Liver (tissue), 9 donors: Measurements from ENCODE around the gene AP1S1. TPM values are rescaled to one million over a fixed set of nuclear protein-coding genes. Genes with fewer than 3 reads are reported as not detected.

Experiments used
- DNase-seq: peaks from one replicate; pipeline ENCODE4 v3.0.0-alpha.2; 2017; ENCODE audit warnings: low spot score
- H3K27ac ChIP-seq, 2 donors: one replicate each; pipeline ENCODE4 v1.7.0; 2013; ENCODE audit warnings: inconsistent platforms in 2 of 2, low read length in 2 of 2, control low read depth in 1 of 2, low read depth in 1 of 2, mild to moderate bottlenecking in 1 of 2
- H3K27me3 ChIP-seq, 4 donors: one replicate each; pipeline versions ENCODE4 v1.6.1 to v1.7.0; 2013; ENCODE audit warnings: low read length in 3 of 4, inconsistent platforms in 1 of 4, mild to moderate bottlenecking in 1 of 4, moderate library complexity in 1 of 4; ENCODE audit not compliant: control insufficient read depth in 4 of 4, insufficient read depth in 4 of 4
- H3K36me3 ChIP-seq, 4 donors: one replicate each; pipeline versions ENCODE4 v1.6.1 to v1.7.0; 2013; ENCODE audit warnings: low read length in 3 of 4, mild to moderate bottlenecking in 3 of 4, low read depth in 1 of 4, moderate library complexity in 1 of 4; ENCODE audit not compliant: control insufficient read depth in 4 of 4, insufficient read depth in 3 of 4
- H3K4me1 ChIP-seq, 4 donors: one replicate each; pipeline versions ENCODE4 v1.6.1 to v1.7.0; 2013; ENCODE audit warnings: low read length in 3 of 4, mild to moderate bottlenecking in 3 of 4, moderate library complexity in 1 of 4; ENCODE audit not compliant: control insufficient read depth in 4 of 4, insufficient read depth in 4 of 4
- H3K4me3 ChIP-seq, 3 donors: one replicate each; pipeline versions ENCODE4 v1.6.1 to v1.7.0; 2013; ENCODE audit warnings: low read length in 3 of 3, control low read depth in 1 of 3, low read depth in 1 of 3, mild to moderate bottlenecking in 1 of 3
- H3K9ac ChIP-seq, 2 donors: one replicate each; pipeline ENCODE4 v1.7.0; 2013; ENCODE audit warnings: low read length in 2 of 2, mild to moderate bottlenecking in 2 of 2, moderate library complexity in 2 of 2, control low read depth in 1 of 2, low read depth in 1 of 2
- H3K9me3 ChIP-seq, 4 donors: one replicate each; pipeline versions ENCODE4 v1.6.1 to v1.7.0; 2013; ENCODE audit warnings: low read length in 3 of 4; ENCODE audit not compliant: control insufficient read depth in 4 of 4
- FOXA1 ChIP-seq: IDR thresholded peaks from 2 replicates; pipeline ENCODE4 v1.6.1; 2016; ENCODE audit warnings: antibody characterized with exemption
- GABPA ChIP-seq, 2 donors: IDR thresholded peaks in 1 of 2; conservative IDR thresholded peaks in 1 of 2; 2 replicates each; pipeline ENCODE4 v1.6.1; 2016; ENCODE audit warnings: antibody characterized with exemption in 2 of 2, mild to moderate bottlenecking in 1 of 2, moderate library complexity in 1 of 2
- HNF4G ChIP-seq: IDR thresholded peaks from 2 replicates; pipeline ENCODE4 v1.6.1; 2016; ENCODE audit warnings: antibody characterized with exemption
- JUND ChIP-seq, 2 donors: IDR thresholded peaks; 2 replicates each; pipeline ENCODE4 v1.6.1; 2016; ENCODE audit warnings: antibody characterized with exemption in 2 of 2
- NR2F2 ChIP-seq: IDR thresholded peaks from 2 replicates; pipeline ENCODE4 v1.6.1; 2016; ENCODE audit warnings: antibody characterized with exemption
- RAD21 ChIP-seq, 2 donors: IDR thresholded peaks; 2 replicates each; pipeline ENCODE4 v1.6.1; 2016; ENCODE audit warnings: antibody characterized with exemption in 2 of 2, mild to moderate bottlenecking in 2 of 2
- SP1 ChIP-seq: IDR thresholded peaks from 2 replicates; pipeline ENCODE4 v1.6.1; 2018; ENCODE audit warnings: antibody characterized with exemption, mild to moderate bottlenecking
- TAF1 ChIP-seq: conservative IDR thresholded peaks from 2 replicates; pipeline ENCODE4 v1.6.1; 2016; ENCODE audit warnings: antibody characterized with exemption, mild to moderate bottlenecking
- YY1 ChIP-seq: IDR thresholded peaks from 2 replicates; pipeline ENCODE4 v1.6.1; 2016; ENCODE audit warnings: antibody characterized with exemption, mild to moderate bottlenecking
- WGBS: extraction: QIAGEN DNeasy Blood & Tissue Kit; methylation state at CpG from one replicate; pipeline ENCODE4 v1.1.7; 2013; 5-methylcytosine and 5-hydroxymethylcytosine counted together
- polyA plus RNA-seq, 2 donors: library from polyadenylated mRNA; stranded (reverse) in 1 of 2; unstranded in 1 of 2; fragments of 200-250 nt in 1 of 2; fragments of >200 nt in 1 of 2; fragmentation: Nextera tagmentation in 1 of 2; extraction: Ambion mirVana in 1 of 2; gene quantifications; one replicate each; pipeline versions ENCODE4 v1.2.1 to v1.2.3, GENCODE V29; 2013 to 2015
- total RNA-seq, 2 donors: library from RNA; depleted of rRNA; stranded (reverse); fragments of >200 nt; gene quantifications; one replicate each; pipeline ENCODE4 v1.2.3, GENCODE V29; 2014
- TF ChIP-seq, protein P1 (sequence below): IDR thresholded peaks from 2 replicates; pipeline ENCODE4 v1.6.1; 2016; ENCODE audit warnings: antibody characterized with exemption
- TF ChIP-seq, protein P2 (sequence below): IDR thresholded peaks from 2 replicates; pipeline ENCODE4 v1.6.1; 2016; ENCODE audit warnings: antibody characterized with exemption
- TF ChIP-seq, protein P3 (sequence below): IDR thresholded peaks from 2 replicates; pipeline ENCODE4 v1.6.1; 2016; ENCODE audit warnings: antibody characterized with exemption, mild to moderate bottlenecking
- TF ChIP-seq, protein P4 (sequence below): fragments of 150-350 bp; IDR thresholded peaks from 2 replicates; pipeline ENCODE4 v1.5.1; 2017; ENCODE audit warnings: improper control_type of control experiment, low read depth, low read length; ENCODE audit not compliant: missing input control
- TF ChIP-seq, protein P5 (sequence below): IDR thresholded peaks from 2 replicates; pipeline ENCODE4 v1.6.1; 2016; ENCODE audit warnings: antibody characterized with exemption
- donor health status: healthy.
- donor health status: healthy.
- donor health status: healthy.
- donor health status: healthy.
- donor health status: healthy.

Gene AP1S1
- total and polyA plus RNA-seq, 4 donors, result 13.8 to 25.7 (median 22.0) TPM

DNA sequence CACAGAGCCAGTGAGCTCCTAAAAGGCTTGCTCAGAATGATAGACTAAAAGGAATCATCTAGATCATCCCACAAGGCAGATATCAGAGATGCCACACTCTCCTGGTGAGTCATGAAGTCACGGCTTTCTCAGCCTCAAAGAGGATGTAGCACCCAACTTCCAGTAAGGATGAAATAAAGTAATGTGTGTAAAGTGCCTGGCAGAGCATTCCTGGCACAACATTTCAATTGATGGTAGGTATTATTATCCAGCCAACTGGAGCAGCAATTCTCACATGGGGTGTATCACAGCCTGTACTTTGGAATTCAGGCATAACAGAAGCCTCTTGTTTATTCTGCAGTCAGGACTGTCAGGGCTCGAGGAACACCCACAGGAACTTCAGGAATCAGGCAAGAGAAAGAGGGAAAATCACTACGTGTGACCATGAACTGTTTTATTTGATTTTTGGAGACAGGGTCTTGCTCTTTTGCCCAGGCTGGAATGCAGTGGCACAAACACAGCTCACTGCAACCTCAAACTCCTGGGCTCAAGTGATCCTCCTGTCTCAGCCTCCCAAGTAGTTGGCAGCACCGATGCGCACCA lies 31.1 kb downstream of the AP1S1 start:
- no peaks in the 10 kb centered on the region for H3K4me1 ChIP-seq
- TF ChIP-seq SP1, result no peak
- TF ChIP-seq, protein P1, sequence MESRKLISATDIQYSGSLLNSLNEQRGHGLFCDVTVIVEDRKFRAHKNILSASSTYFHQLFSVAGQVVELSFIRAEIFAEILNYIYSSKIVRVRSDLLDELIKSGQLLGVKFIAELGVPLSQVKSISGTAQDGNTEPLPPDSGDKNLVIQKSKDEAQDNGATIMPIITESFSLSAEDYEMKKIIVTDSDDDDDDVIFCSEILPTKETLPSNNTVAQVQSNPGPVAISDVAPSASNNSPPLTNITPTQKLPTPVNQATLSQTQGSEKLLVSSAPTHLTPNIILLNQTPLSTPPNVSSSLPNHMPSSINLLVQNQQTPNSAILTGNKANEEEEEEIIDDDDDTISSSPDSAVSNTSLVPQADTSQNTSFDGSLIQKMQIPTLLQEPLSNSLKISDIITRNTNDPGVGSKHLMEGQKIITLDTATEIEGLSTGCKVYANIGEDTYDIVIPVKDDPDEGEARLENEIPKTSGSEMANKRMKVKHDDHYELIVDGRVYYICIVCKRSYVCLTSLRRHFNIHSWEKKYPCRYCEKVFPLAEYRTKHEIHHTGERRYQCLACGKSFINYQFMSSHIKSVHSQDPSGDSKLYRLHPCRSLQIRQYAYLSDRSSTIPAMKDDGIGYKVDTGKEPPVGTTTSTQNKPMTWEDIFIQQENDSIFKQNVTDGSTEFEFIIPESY, result no peak
- TF ChIP-seq, protein P2, sequence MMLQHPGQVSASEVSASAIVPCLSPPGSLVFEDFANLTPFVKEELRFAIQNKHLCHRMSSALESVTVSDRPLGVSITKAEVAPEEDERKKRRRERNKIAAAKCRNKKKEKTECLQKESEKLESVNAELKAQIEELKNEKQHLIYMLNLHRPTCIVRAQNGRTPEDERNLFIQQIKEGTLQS, result no peak
- peaks cover 0 to 3% (median 0%) of the 10 kb centered on the region in 4 donors for H3K36me3 ChIP-seq
- H3K9me3 ChIP-seq, result no peaks in the 10 kb centered on the region
- DNase-seq, result no peak
- WGBS, result 61% methylated on average over 5 of the region's 5 CpGs
- no peak overlapping the region for H3K27ac ChIP-seq
- no peak overlapping the region for H3K9ac ChIP-seq
- peaks cover 0 to 4% (median under 1%) of the 10 kb centered on the region in 4 donors for H3K27me3 ChIP-seq
- no peak overlapping the region for H3K4me3 ChIP-seq

DNA sequence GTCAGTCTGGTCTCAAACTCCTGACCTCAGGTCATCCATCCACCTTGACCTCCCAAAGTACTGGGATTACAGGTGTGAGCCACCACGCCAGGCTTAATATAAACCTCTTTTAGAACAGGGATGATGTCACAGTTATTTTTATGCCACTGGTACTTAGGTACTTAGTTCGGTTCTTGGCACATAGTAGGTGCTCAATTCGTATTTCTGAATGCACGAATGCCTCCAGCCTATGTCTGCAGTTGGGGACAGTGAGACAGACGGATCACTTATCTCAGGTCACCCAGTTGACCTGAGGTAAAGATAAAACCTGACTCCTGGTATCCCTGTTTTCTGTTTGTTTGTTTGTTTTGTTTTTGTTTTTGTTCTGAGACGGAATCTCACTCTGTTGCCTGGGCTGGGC lies 31.9 kb downstream of the AP1S1 start:
- TF ChIP-seq HNF4G (no peak), JUND (IDR thresholded peaks at IDR 0.05) (no peak), NR2F2 (no peak), GABPA (IDR thresholded peaks at IDR 0.05 in 1 of 2, conservative IDR thresholded peaks at IDR 0.05 in 1 of 2) (no peak)
- TF ChIP-seq, protein P3, sequence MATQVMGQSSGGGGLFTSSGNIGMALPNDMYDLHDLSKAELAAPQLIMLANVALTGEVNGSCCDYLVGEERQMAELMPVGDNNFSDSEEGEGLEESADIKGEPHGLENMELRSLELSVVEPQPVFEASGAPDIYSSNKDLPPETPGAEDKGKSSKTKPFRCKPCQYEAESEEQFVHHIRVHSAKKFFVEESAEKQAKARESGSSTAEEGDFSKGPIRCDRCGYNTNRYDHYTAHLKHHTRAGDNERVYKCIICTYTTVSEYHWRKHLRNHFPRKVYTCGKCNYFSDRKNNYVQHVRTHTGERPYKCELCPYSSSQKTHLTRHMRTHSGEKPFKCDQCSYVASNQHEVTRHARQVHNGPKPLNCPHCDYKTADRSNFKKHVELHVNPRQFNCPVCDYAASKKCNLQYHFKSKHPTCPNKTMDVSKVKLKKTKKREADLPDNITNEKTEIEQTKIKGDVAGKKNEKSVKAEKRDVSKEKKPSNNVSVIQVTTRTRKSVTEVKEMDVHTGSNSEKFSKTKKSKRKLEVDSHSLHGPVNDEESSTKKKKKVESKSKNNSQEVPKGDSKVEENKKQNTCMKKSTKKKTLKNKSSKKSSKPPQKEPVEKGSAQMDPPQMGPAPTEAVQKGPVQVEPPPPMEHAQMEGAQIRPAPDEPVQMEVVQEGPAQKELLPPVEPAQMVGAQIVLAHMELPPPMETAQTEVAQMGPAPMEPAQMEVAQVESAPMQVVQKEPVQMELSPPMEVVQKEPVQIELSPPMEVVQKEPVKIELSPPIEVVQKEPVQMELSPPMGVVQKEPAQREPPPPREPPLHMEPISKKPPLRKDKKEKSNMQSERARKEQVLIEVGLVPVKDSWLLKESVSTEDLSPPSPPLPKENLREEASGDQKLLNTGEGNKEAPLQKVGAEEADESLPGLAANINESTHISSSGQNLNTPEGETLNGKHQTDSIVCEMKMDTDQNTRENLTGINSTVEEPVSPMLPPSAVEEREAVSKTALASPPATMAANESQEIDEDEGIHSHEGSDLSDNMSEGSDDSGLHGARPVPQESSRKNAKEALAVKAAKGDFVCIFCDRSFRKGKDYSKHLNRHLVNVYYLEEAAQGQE, result no peak
- H3K27me3 ChIP-seq, result no peaks in the 10 kb centered on the region

DNA sequence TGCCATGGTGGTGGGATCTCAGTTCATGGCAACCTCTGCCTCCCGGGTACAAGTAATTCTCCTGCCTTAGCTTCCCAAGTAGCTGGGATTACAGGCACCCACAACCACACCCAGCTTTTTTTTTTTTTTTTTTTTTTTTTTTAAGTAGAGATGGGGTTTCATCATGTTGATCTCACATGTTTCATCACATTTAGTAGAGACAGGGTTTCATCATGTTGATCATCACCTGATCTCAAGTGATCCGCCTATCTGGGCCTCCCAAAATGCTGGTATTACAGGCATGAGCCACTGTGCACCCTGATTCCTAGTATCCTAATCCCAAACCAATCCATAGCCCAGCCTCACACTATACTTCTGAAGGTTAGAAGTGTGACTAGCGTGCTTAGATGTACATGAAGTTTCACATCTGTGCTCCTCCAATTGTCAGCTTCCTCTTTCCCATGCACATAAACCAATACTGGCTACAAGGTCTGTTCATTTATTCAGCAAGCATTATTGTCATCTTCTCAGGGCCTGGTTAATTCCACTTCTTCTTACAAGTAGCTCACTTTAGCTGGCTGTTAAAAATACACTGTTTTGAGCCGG lies 32.7 kb downstream of the AP1S1 start:
- WGBS, result 85% methylated on average over 4 of the region's 4 CpGs
- H3K27ac ChIP-seq, result no peak overlapping the region
- no peaks in the 10 kb centered on the region for H3K27me3 ChIP-seq
- no peak overlapping the region for H3K4me3 ChIP-seq
- DNase-seq, result no peak
- H3K36me3 ChIP-seq, result peaks cover 0 to 3% (median 0%) of the 10 kb centered on the region in 4 donors
- no peaks in the 10 kb centered on the region for H3K4me1 ChIP-seq
- no peaks in the 10 kb centered on the region for H3K9me3 ChIP-seq
- H3K9ac ChIP-seq, result no peak overlapping the region
- TF ChIP-seq NR2F2 (no peak), TAF1 (no peak), HNF4G (no peak), YY1 (no peak), RAD21 (IDR thresholded peaks at IDR 0.05) (no peak), FOXA1 (no peak), GABPA (IDR thresholded peaks at IDR 0.05 in 1 of 2, conservative IDR thresholded peaks at IDR 0.05 in 1 of 2) (no peak)
- TF ChIP-seq, protein P2, result no peak
- TF ChIP-seq, protein P4, sequence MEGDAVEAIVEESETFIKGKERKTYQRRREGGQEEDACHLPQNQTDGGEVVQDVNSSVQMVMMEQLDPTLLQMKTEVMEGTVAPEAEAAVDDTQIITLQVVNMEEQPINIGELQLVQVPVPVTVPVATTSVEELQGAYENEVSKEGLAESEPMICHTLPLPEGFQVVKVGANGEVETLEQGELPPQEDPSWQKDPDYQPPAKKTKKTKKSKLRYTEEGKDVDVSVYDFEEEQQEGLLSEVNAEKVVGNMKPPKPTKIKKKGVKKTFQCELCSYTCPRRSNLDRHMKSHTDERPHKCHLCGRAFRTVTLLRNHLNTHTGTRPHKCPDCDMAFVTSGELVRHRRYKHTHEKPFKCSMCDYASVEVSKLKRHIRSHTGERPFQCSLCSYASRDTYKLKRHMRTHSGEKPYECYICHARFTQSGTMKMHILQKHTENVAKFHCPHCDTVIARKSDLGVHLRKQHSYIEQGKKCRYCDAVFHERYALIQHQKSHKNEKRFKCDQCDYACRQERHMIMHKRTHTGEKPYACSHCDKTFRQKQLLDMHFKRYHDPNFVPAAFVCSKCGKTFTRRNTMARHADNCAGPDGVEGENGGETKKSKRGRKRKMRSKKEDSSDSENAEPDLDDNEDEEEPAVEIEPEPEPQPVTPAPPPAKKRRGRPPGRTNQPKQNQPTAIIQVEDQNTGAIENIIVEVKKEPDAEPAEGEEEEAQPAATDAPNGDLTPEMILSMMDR, result no peak
- TF ChIP-seq, protein P5, sequence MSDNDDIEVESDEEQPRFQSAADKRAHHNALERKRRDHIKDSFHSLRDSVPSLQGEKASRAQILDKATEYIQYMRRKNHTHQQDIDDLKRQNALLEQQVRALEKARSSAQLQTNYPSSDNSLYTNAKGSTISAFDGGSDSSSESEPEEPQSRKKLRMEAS, result no peak
- TF ChIP-seq, protein P1, result no peak

More for the DNA sequence above, 31.9 kb downstream of the AP1S1 start:
- H3K4me3 ChIP-seq, result no peak overlapping the region
- H3K9ac ChIP-seq, result no peak overlapping the region
- WGBS, result 79% methylated on average over 6 of the region's 6 CpGs
- H3K36me3 ChIP-seq, result peaks cover 0 to 3% (median 0%) of the 10 kb centered on the region in 4 donors
- no peaks in the 10 kb centered on the region for H3K9me3 ChIP-seq
- H3K27ac ChIP-seq, result no peak overlapping the region
- no peak for DNase-seq
- no peaks in the 10 kb centered on the region for H3K4me1 ChIP-seq
